Glomerular visceral epithelial cell (primary cell): ENCODE results near the gene CARS2.
"Not testable (repeated sequence)": the region's sequence is repeated elsewhere in the genome, so short reads cannot be mapped to it uniquely, and the experiment has no call there.

Source experiments
- DNase-seq: peaks from one replicate; pipeline ENCODE4 v3.0.0-alpha.2; 2016; ENCODE audit errors: extremely low spot score

CARS2 gene

DNA sequence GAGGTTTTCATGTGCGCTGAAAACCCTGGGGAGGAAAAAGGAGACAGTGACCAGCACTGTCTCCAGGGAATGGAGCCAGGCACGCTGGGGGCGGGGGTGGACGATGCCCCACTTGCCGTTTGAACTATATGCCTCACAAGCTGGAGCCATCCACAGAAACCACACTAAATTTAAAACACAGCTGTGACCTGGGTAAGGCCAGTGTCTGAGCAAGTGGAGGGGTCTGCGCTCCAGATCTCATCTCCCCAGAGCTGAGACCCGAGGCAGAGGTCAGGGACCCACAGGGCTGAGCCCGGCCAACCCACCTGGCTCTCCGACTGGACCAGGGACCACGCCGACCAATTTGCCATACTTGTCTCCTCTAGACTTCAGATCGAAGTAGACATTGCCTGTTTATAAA, 23.2 kb downstream of the CARS2 start:
- no peak for DNase-seq

DNA sequence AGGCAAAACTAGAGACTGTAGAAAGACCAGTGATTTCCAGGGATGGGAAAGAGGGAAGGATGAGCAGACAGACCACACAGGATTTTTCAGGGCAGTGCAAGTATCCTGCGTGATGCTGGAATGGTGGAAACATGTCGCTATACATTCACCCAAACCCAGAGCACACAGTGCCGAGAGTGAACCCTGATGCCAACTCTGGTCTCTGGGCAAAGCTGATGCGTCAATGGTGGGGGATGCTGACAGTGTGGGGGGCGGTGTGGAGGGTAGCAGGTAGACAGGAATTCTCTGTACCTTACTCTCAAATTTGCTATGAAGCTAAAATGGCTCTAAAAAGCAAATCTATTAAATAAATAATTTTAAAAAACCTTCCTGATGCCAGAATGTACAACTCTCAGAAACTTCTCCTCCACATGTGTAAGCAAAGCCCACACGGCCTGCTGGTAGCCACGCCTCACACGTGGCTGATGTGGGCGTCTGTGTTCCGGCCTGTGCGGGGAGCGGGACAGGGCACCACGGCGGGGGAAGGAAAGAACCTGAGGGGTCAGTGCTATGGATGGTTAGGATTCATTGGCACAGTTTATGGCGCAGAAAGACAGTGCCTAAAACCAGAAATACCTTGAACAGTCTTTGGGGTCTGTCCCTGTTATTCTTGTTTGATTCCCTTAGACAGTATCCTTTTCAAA, 23.9 kb downstream of the CARS2 start:
- no peak for DNase-seq

DNA sequence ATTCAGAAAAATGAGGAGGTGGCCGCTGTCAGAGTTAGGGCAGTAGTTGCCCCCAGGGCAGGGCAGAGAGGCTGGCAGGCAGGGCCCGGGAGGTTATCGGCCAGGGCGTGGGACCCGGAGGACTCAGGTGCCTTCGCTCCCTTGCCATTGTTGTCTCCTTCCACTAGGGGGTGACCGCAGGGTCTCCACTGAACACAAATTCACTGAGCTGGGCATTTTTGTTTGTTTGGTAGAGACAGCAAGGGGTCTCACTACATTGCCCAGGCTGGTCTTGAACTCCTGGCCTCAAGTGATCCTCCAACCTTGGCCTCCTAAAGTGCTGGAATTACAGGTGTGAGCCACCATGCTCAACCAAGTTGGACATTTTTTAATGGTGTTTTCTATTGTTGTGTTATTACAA, 25.1 kb downstream of the CARS2 start:
- peak; percentile 13 for DNase-seq

DNA sequence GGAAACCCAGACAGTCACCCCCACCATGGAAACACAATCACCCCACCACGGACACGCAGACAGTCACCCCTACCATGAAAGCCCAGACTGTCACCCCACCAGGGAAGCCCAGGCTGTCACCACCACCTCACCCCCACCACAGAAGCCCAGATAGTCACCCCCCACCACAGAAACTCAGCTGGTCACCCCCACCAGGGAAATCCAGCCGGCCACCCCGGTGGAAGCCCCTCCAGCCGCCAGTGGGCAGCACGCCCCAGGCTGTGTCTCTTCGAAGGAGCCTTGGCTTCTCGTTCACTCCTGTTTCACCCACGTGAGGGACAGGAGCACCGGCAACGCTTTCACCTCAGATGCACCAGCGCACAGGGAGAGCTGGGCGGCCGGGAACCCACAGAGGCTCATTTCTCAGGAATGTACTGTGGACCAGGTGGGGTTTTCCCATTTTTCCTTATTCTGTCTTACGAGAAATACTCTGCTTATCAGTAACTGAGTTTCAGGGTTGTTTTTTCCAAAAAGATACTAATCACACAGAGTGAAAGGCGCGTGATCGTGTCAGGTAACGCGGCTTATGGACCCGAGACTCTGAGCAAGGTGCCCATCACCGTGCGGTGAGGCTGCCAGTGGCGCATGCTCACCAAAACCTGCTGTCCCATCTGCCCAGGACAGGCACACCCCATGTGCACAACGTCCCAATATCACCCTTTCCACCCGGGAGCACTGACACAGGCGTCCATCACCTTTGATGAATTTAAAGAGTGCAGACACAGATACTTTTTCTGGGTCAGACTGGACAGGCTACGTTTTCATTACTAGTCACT, 28.0 kb downstream of the CARS2 start:
- DNase-seq, result peak; percentile 94

DNA sequence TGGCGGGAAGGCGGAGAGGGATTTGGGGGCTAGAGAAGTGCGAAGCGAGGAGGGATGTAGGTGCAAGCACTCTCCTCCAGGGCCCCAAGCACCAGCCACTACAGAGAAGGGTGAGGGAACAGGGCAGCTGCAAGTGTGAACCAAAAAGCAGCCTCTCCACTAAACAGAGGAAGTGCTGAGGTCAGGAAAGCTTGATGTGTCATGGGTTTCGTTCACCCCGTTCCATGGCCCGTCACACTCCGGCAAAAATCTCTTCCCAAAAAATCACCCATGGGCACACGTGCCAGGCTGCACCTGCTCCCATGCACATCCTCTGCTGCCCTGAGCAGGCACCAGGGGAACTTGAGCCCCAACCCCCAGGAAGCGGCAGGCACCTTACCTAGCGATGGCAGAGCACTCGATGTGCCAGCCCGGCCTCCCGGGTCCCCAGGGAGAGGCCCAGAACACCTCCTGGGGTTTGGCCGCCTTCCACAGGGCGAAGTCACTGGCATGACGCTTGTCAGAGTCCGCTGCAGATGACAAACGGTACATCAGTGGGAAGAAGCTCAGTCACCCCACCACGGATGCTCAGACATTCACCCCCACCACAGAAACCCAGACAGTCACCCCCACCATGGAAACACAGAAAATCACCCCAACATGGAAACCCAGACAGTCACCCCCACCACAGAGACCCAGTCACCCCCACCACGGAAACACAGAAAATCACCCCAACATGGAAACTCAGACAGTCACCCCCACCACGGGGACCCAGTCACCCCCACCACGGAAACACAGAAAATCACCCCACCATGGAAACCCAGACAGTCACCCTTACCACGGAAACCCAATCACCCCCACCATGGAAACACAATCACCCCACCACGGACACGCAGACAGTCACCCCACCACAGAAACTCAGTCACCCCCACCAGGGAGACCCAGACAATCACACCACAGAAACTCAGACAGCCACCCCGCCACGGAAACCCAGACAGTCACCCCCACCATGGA, 29.0 kb downstream of the CARS2 start:
- DNase-seq, result peak; percentile 78

DNA sequence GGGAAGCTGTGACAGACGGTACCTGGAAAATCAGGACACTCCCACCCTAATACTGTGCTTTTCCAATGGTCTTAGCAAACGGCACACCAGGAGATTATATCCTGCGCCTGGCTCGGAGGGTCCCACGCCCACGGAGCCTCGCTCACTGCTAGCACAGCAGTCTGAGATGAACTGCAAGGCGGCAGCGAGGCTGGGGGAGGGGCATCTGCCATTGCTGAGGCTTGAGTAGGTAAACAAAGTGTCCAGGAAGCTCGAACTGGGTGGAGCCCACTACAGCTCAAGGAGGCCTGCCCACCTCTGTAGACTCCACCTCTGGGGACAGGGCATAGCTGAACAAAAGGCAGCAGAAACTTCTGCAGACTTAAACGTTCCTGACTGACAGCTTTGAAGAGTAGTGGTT, 36.1 kb downstream of the CARS2 start:
- DNase-seq, result not testable (repeated sequence)

DNA sequence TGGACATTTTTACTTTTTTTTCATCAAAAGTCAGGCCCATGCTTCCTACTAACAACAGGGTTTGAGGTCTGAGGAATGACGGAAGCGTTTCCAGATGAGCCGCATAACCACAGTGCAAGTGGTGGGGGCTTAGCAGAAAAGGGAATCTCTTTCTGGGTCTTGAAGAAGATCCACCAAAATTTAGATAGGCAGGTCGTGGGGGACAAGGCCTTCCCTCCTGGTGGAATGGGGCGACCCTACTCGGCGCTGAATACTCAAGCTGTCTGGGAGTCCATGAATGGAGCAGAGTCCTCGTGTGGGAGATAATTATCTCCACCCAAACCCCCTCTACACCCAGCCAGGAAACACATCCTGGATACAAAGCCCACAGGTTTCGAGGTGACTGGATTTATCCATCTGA, 36.9 kb downstream of the CARS2 start:
- DNase-seq, result no peak

DNA sequence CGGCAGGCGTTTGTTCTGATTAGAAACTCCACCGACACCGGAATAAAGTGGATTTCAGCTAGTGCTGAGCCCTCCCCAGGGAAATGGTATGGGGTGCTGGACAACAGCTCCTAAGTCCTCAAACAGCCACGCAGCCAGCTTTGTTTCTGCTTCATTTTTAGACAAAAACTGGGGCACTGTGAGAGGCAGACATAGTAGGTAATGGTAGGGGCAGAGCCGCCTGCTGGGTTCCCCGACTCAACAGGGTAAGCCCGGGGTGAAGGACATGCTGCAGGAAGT, 39.7 kb downstream of the CARS2 start:
- DNase-seq, result no peak

DNA sequence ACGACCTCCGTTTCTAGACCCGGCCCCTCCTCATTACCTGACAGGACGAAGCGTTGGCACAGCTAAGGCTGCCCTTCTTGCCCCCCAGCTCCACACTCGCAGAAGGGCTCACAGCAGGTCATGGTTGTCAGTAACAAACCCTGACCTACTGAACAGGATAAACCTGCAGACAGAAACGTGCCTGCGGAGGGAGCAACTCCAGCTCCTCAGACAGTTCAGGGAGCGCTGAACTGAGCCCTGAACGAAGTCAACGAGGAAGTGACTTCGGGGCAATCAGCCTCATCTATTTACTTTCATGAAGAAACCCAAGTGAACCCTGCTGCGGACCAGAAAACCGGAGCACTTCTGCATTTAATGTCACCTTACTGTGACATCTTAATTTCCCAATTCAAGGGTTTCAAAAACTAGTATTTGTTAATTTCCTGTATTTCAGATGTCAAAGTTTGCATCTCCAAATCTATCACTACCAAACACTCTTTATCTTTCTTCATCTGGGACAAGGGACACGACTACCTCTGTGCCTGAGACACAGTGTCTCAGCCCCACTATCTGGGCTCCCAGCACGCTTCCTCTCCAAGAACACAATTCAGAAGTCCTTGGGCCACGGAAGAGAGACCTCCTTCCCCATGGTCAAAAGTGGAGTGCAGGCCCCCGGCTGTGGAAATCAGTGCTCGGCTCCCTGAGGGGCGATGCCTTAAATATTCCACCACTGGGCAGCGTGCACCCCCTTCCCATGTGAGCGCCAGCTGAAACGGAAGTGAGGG, 40.2 kb downstream of the CARS2 start:
- no peak for DNase-seq

DNA sequence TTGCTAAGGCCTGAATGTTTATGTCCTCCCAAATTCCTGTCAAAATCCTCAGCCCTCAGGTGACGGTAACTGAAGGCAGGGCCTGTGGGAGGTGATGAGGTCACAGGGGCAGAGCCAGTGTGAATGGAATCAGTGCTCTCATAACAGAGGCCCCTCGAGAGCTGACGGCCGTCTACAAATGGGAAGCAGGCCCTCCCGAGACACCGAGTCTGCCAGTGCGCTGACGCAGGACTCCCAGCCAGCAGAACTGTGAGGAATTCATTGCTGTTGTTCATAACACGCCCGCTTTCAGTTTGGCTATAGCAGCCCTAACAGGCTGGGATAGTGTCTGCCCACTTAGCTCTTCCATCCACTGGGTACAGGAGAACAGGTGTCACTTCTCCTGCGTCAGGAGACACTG, 41.2 kb downstream of the CARS2 start:
- no peak for DNase-seq

DNA sequence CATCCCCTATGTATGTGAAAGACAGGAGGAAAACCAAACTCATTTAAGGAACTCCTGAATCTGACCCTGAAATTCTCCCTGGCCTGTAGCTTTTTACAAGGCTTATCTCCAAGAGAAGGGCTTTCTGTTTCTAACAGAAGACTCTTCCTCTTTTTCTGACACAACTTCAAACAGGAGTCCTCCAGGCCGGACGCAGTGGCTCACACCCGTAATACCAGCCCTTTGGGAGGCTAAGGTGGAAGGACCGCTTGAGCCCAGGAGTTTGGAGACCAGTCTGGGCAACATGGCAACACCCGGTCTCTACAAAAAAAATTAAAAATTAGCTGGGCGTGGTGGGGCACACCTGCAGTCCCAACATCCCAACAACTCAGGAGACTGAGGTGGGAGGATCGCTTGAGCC, 41.9 kb downstream of the CARS2 start:
- no peak for DNase-seq

DNA sequence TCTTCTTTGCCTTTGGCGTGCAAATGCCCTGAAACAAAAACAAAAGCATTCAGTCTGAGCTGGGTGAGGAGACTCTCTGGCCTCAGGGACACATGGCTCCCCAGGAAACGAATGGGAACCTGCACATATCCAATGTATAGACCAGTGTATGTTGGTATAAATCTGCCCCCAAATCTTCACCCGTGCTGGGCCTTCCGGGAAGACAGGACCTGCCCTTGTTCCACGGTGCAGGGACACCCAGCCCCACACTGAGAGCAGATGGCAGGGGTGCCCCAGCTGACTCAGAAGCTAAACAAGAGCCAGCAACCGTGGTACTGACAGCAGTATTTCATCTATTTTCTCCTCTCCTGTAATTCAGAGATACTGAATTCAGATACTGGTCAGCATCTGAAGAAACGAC, 42.4 kb downstream of the CARS2 start:
- DNase-seq, result no peak

DNA sequence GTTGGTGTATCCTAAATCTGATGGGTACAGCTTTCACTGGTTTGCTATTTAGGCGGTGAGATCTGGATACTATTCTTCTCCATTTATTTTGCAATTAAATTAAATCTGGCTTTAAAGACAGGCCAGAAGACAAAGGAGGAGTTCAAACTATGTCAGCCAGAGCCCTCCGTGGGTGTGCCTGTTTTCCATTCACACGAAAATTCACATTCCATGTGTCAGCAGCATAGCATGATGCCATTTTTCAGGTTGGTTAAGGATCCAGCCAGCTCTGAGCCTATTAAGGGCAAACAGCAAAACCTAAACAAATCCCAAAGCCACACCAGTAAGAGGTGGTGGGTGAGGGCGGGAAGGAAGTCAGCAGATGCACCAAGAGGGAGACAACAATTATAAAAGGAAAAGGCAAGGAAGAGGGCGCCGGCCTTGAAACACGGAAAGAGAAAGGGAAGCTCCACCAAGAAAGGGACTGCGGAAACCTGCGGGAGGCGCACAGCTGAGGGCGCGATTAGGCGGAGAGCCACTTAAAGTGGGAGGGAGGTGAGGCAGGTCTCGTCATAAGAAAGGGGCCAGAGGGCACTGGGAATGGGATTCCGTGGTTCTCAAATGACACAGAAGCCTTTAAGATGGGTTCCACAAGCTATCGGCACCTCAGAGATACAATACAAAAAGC, 43.0 kb downstream of the CARS2 start:
- no peak for DNase-seq

DNA sequence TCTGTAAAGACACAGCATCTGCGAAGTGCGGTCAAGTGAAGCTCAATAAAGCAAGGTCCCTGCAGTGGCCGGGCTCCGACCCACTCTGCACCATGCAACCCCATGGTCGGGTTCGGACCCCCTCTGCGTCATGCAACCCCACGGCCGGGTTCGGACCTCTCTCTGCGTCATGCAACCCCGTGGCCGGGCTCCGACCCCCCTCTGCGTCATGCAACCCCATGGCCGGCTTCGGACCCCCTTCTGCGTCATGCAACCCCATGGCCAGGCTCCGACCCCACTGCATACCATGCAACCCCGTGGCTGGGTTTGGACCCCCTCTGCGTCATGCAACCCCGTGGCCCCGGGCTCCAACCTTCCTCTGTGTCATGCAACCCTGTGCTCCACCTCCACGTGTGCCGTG, 43.8 kb downstream of the CARS2 start:
- DNase-seq, result no peak

DNA sequence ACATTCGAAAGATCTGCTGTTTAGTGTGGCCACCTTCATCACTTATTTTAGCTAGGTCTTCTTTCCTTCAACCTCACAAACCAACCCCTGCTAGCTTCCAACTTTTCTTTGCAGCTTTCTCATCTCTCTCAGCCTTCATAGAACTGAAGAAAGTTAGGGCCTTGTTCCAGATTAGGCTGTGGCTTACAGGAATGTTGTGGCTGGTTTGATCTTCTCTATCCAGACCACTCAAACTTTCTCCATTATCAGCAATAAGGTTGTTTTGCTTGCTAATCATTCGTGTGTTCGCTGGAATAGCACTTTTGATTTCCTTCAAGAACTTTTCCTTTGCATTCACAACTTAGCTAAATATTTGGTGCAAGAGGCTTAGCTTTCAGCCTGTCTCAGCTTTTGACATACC, 44.7 kb downstream of the CARS2 start:
- DNase-seq, result no peak

DNA sequence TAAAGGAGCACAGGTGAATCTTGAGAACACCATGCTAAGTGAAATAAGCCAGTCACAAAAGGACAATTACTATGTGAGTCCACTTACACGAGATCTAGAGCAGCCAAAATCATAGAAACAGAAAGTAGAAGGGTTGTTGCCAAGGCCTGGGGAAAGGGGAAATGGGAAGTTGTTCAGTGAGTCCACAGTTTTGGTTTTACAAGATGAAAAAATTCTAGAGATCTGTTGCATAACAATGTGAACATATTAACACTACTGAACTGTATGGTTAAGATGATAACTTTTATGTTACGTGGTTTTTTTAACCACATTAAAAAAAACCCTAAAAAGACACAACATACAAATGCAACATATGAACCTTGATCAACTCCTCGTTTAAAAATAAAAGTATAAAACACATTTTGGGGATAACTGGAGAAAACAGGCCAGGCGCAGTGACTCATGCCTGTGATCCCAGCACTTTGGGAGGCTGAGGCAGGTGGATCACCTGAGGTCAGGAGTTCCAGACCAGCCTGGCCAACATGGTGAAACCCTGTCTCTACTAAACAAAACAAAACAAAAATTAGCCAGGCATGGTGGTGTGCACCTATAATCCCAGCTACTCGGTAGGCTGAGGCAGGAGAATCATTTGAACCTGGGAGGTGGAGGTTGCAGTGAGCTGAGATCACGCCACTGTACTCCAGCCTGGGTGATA, 47.6 kb downstream of the CARS2 start:
- not testable (repeated sequence) for DNase-seq

DNA sequence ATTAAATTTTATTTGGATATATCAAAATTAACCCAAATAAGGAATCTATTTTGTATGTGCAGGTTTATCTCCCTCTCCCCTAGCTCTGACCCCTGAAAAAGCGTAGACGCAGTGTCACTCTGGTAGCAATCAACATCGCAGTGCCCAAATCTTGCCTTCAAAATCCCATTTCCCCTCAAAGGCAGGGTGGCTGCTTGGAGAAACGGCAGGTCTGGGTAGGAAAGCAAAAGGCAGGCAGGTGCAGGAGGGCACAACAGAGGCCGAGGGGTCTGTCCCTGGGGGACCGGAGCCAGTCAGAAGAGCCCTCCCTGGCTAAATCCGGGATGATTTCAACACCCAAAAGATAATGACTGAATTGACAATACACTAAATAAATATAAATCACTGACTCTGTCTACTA, 48.7 kb downstream of the CARS2 start:
- DNase-seq, result no peak

DNA sequence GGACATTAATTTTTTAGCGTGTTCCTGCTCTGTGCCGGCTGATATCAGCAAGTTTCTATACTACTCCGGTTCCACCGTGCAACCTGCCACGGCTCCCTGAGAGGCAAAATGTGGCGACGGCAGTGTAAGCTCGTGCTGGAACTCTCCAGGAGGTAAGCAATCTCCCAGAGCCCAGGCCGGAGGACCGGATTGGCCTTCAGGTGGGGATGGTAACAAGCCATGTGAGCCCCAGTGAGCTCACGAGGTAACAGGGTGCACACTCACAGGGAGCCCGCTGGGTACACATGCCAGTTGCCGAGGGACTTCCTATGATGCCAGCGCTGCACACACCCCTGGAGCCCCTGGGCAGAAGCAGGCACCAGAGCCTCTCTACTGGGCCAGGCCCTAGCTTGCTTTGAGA, 52.1 kb downstream of the CARS2 start:
- no peak for DNase-seq

DNA sequence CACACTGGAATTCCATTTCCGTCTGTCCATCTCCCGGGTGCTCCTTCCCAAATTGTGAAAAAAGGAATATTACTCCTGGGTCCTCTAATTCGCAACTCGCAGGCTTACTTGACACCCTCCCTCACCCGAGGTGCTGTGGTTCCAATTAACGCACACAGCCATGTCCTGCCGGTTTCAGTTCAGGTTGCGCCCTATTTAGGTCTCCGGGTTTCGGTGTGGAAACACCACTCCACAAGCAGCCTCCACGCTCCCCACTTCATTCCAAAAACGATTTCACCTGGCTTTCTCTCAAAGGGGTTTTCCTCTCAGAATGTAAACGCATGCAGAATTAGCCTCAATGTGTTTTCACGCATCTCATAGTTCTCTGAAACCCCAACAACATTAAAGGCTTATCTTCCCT, 52.6 kb downstream of the CARS2 start:
- no peak for DNase-seq

DNA sequence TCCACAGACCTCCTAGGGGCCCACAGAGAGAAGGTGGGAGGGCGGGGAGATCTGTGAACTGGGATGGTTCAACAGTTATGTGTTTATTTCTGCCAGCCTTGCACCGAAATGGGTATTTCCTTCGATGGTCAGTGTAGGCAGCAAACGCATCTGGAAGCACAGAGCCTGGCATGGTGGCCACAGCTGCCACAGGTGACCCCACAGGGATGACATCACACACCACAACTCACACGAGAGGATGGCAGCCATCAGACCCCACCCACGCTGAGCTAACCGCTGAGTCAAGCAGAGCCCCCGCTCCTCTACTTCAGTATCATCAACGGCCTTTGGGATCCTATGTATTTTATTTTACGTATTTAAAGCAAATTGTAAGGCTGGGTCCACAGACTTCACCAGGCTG, 53.2 kb downstream of the CARS2 start:
- no peak for DNase-seq
